Measurements from ENCODE around the gene CD27.

DNA sequence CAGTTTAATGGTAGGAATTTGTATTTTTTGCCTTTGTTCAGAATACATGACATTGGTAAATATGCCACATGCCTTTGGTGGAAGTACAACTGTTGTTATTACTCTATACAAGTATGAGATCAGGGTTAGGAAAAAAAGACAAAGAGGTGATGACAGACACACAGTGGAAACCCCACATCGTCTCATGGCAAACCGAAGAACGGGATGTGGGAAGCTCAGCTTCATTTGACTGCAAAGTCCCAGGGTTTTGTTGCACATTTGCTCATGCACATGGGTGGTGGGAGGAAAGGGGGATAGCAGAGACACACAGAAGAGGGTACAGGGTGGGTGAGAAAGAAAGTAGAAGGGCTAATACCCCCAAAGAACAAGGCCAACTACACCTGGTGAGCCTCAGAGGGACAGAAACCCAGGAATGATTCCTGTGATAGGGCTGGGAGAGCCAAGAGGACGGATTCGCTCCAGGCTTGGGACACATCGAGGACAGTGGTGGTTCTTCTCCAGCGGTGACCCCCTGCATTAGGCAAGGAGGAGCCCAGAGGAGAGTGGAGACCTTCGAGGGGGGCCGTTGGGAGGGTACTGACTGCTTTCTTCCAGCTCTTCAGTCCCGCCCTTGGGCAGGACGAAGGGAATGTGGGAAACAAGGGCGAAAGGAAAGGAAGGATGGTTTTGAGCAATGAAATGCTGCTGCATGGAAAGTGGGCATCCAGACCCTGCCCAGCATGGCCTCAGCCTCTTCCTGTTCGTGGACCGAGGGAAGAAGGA is 17.7 kb downstream of the CD27 start:
- TF ChIP-seq CTCF (IDR thresholded peaks at IDR 0.05) (no peak), POLR2AphosphoS5 (IDR thresholded peaks at IDR 0.05; ENCODE audit: low read depth, low read length) (no peak), SIN3A (IDR thresholded peaks at IDR 0.05; ENCODE audit: borderline replicate concordance, insufficient read depth, low read depth, low read length) (no peak)
